ENCODE measurements around the gene TAOK1. TPM values are rescaled to one million over a fixed set of nuclear protein-coding genes. Genes with fewer than 3 reads are reported as not detected.

TAOK1 gene
- total RNA-seq, 1 donor from 2014 or later = 32.1 TPM

DNA sequence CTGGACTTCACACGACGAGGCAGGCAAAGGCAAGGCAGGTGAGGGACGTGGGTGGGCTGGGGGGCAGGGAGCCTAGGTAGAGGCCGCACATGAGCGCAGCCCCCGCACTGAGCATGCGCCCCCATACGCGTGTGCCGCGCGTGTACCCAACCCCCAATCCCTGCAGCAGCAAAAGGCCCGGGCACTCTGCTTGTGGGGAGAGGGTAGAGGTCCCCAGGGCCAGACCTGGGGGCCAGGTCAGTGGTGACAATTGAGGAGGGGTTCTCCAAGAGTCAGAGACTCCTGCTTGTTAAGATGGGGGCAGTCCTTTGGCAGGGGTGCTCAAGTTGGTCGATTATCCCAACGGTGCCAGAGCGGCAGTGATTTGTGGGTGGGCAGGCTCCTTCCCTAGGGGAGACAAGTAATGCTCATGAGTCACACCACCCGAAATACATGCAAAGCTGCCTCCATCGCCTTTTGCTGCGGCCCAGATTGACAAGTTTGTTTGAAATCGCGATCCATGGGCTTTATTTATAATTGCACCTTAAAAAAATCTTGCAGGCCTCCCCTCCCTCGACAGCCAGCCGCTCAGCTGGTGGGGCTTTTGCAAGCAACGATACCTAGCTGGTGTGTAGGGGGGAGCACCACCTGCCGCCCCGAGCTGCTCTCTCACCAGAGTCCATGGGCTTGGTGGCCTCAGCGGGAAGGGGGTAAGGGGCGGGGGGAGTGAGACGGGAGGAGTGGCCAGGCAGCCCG lies 200.4 kb downstream of the TAOK1 start:
- peak overlapping the region; percentile 42 for H3K4me3 ChIP-seq (ENCODE audit: low read depth, low read length)
- no peaks in the 10 kb centered on the region for H3K27me3 ChIP-seq (ENCODE audit: control insufficient read depth, insufficient read depth, low read length)
- no peak for TF ChIP-seq CTCF (IDR thresholded peaks at IDR 0.05; ENCODE audit: insufficient read depth, low read length, severe bottlenecking)
- FAIRE-seq (no peak), DNase-seq (ENCODE audit: low read depth) (peak; percentile 59)
- H3K36me3 ChIP-seq (ENCODE audit: control insufficient read depth, insufficient read depth, low read length) = no peaks in the 10 kb centered on the region

DNA sequence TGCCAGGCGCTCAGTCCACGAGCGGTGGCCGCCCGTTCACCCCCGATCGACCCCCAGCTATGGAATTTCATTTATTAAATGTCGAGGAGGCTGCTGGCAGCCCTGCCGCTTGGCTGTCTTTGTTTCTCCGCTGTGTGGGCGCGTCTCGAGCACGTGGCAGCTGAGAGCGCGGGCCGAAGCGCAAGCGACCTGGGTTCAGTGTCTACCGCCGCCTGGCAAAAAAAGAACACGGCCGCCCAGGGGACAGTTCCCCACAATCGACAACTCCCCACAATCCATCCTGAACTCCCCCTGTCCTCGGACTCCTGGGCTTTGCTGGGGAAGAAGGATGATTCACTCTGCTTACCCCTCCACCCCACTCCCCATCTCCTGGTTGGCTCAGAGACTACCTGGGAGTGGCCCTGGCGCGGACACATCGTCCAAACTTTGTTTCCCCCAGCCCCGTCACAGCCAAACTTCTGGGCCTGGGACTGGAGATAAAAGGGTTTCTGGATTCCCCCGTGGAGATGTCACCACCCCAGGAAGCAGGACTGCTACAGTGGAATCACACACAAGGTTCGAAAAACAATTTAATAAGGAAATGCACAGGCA lies 201.1 kb downstream of the TAOK1 start:
- no peaks in the 10 kb centered on the region for H3K27me3 ChIP-seq (ENCODE audit: control insufficient read depth, insufficient read depth, low read length)
- no peak for TF ChIP-seq CTCF (IDR thresholded peaks at IDR 0.05; ENCODE audit: insufficient read depth, low read length, severe bottlenecking)
- FAIRE-seq = no peak
- no peaks in the 10 kb centered on the region for H3K36me3 ChIP-seq (ENCODE audit: control insufficient read depth, insufficient read depth, low read length)
- H3K4me3 ChIP-seq (ENCODE audit: low read depth, low read length) = no peak overlapping the region
- DNase-seq (ENCODE audit: low read depth) = peak; percentile 48

GRCh38 chr17:29591737-29592608 lies 201.8 kb downstream of the TAOK1 start:
- Histone ChIP-seq H3K36me3 (ENCODE audit: control insufficient read depth, insufficient read depth, low read length) (no peaks in the 10 kb centered on the region), H3K4me3 (ENCODE audit: low read depth, low read length) (no peak overlapping the region), H3K27me3 (ENCODE audit: control insufficient read depth, insufficient read depth, low read length) (no peaks in the 10 kb centered on the region)
- no peak for FAIRE-seq
- TF ChIP-seq CTCF (IDR thresholded peaks at IDR 0.05; ENCODE audit: insufficient read depth, low read length, severe bottlenecking) = peak; percentile 90
- DNase-seq (ENCODE audit: low read depth) = peak; percentile 44

- FAIRE-seq (no peak), DNase-seq (ENCODE audit: low read depth) (no peak)
- peak within 1 kb of the TSS; percentile 48 for H3K4me3 ChIP-seq (ENCODE audit: low read depth, low read length)
- no peaks in the 10 kb centered on the region for H3K27me3 ChIP-seq (ENCODE audit: control insufficient read depth, insufficient read depth, low read length)
- no peaks in the 10 kb centered on the region for H3K36me3 ChIP-seq (ENCODE audit: control insufficient read depth, insufficient read depth, low read length)
- no peak for TF ChIP-seq CTCF (IDR thresholded peaks at IDR 0.05; ENCODE audit: insufficient read depth, low read length, severe bottlenecking)
These were observed 202.8 kb downstream of the TAOK1 start, which contains the start of gene ANKRD13B for GRCh38 chr17:29592850-29593551. Gene ANKRD13B, plus strand, starts transcription at chr17:29593132. Its CDS starts 490 bp downstream, at chr17:29593622.

DNA sequence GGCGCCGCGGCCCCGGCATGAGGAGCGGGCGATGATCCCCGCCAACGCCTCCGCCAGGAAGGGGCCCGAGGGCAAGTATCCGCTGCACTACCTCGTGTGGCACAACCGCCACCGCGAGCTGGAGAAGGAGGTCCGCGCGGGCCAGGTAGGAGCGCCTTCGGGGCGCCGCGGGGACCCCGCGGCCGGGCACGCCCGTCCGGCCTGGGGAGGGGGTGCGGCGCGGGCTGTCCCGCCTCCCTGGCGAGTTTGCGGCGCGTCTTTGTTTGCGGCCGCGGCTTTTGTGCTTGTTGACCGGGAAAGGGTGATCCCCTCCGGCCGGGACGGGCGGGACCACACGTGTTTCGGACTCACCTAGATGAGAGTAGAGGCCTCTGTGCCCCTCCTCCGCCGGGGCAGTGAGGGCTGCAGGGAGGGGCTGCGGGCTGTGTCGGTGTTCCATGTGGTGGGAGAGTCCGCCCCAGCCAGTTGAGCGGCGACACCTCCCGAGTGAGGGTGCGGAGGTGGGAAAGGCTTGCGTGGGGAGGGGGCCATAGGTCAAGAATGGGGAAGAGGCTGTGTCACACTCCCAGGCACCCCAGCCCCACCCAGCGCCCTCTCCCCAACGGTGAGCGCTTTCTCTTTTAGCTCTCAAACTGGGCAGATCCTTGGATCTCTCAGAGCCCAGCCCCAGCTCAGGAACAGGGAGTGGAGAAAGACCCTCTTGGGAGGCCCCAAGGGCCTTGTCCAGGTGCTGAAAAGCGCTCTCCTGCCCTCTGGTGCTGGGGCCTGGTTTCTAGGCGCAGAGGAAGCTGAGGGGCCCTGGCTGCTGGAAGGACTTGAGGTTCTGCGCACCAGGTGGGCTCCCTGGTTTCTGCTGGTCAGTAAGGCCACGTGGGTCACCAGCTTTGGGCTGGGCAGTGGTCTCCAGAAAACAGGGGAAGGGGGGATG lies 203.7 kb downstream of the TAOK1 start:
- Histone ChIP-seq H3K27me3 (ENCODE audit: control insufficient read depth, insufficient read depth, low read length) (no peaks in the 10 kb centered on the region), H3K36me3 (ENCODE audit: control insufficient read depth, insufficient read depth, low read length) (no peaks in the 10 kb centered on the region), H3K4me3 (ENCODE audit: low read depth, low read length) (peak overlapping the region; percentile 48)
- no peak for FAIRE-seq
- DNase-seq (ENCODE audit: low read depth) = no peak
- TF ChIP-seq CTCF (IDR thresholded peaks at IDR 0.05; ENCODE audit: insufficient read depth, low read length, severe bottlenecking) = peak; percentile 39

Data from bronchial epithelial cell (primary cell).